Neural progenitor cell (in vitro differentiated cells): Measurements from ENCODE around the gene SFMBT2. TPM values are rescaled to one million over a fixed set of nuclear protein-coding genes. Genes with fewer than 3 reads are reported as not detected.

Experiments
- DNase-seq: peaks from one replicate; pipeline ENCODE4 v3.0.0-alpha.2; 2016; ENCODE audit warnings: low spot score
- H2AFZ ChIP-seq: fragments of 200-600 bp; sonication (generic); replicated peaks from 2 replicates; pipeline ENCODE4 v1.6.1; 2016; ENCODE audit warnings: antibody characterized with exemption
- H3F3A ChIP-seq: fragments of 200-600 bp; sonication (generic); 2 replicates; pipeline ENCODE4 v1.6.1; 2016; ENCODE audit warnings: antibody characterized with exemption, low read depth
- H3K27ac ChIP-seq: fragments of 200-600 bp; sonication (generic); 2 replicates; pipeline ENCODE4 v1.5.1; 2016; ENCODE audit warnings: mild to moderate bottlenecking
- H3K27me3 ChIP-seq: fragments of 200-600 bp; sonication (generic); 2 replicates; pipeline ENCODE4 v1.6.1; 2016; ENCODE audit warnings: mild to moderate bottlenecking, moderate library complexity
- H3K36me3 ChIP-seq: fragments of 200-600 bp; sonication (generic); 2 replicates; pipeline ENCODE4 v1.5.1; 2016
- H3K4me1 ChIP-seq: fragments of 200-600 bp; sonication (generic); 2 replicates; pipeline ENCODE4 v1.6.1; 2016; ENCODE audit warnings: mixed run types
- H3K4me2 ChIP-seq: fragments of 200-600 bp; sonication (generic); 2 replicates; pipeline ENCODE4 v1.6.1; 2016
- H3K4me3 ChIP-seq: fragments of 200-600 bp; sonication (generic); 2 replicates; pipeline ENCODE4 v1.5.1; 2016
- H3K79me2 ChIP-seq: fragments of 200-600 bp; sonication (generic); 2 replicates; pipeline ENCODE4 v1.6.1; 2016; ENCODE audit warnings: low read depth
- H3K9ac ChIP-seq: fragments of 200-600 bp; sonication (generic); 2 replicates; pipeline ENCODE4 v1.6.1; 2016
- H3K9me3 ChIP-seq: fragments of 200-600 bp; sonication (generic); 2 replicates; pipeline ENCODE4 v1.5.1; 2016; ENCODE audit warnings: low read depth
- H4K20me1 ChIP-seq: fragments of 200-600 bp; sonication (generic); 2 replicates; pipeline ENCODE4 v1.6.1; 2016; ENCODE audit warnings: low read depth
- H3K27ac Mint-ChIP-seq: 3 replicates; pipeline ENCODE4 v1.8.0; 2021; ENCODE audit warnings: mixed read lengths
- H3K27me3 Mint-ChIP-seq: 2 replicates; pipeline ENCODE4 v1.8.0; 2022; ENCODE audit warnings: low read depth, mild to moderate bottlenecking, inconsistent platforms, moderate library complexity, mixed read lengths; ENCODE audit not compliant: insufficient read depth
- H3K36me3 Mint-ChIP-seq: 3 replicates; pipeline ENCODE4 v1.8.0; 2021; ENCODE audit warnings: mixed read lengths
- H3K4me1 Mint-ChIP-seq: 3 replicates; pipeline ENCODE4 v1.8.0; 2021; ENCODE audit warnings: mixed read lengths
- H3K4me3 Mint-ChIP-seq: 3 replicates; pipeline ENCODE4 v1.8.0; 2021; ENCODE audit warnings: mild to moderate bottlenecking, moderate library complexity, mixed read lengths
- H3K9me3 Mint-ChIP-seq: 3 replicates; pipeline ENCODE4 v1.8.0; 2020; ENCODE audit warnings: mixed read lengths
- EZH2 ChIP-seq: fragments of 200-600 bp; sonication (generic); IDR thresholded peaks from 2 replicates; pipeline ENCODE4 v1.6.1; 2017; ENCODE audit warnings: antibody characterized with exemption, mild to moderate bottlenecking, moderate library complexity
- EZH2phosphoT487 ChIP-seq: fragments of 200-600 bp; sonication (generic); IDR thresholded peaks from 2 replicates; pipeline ENCODE4 v1.6.1; 2017; ENCODE audit warnings: antibody characterized with exemption
- total RNA-seq: library from RNA; depleted of rRNA; stranded (reverse); fragments of >200 nt; gene quantifications from 2 replicates; pipeline ENCODE4 v1.2.3, GENCODE V29; 2015; ENCODE audit warnings: low replicate concordance
- TF ChIP-seq, protein P1 (sequence below): fragments of 200-600 bp; sonication (generic); IDR thresholded peaks from 2 replicates; pipeline ENCODE4 v1.5.1; 2017; ENCODE audit warnings: antibody characterized with exemption, mild to moderate bottlenecking

The SFMBT2 gene
- total RNA-seq, 1 donor from 2014 or later, result 1.8 TPM

DNA sequence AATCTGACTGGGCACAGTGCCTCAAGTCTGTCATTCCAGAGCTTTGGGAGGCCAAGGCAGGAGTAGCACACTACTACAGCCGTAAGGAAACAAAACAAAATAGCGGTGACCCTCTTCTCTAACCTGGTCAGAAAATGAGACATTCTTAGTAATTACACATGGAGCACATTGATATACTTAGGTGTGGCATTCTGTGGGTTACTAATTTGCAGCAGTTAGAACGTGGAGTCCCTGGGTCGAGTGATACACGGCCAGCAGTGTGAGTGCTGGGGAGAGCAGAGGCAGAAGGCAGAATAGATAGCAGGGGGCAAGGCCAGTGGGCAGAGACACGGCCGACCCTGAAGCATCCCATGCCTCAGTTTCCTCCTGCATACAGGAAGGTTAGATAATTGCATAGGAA lies 28.9 kb upstream of the SFMBT2 start:
- no peak overlapping the region for H3K4me3 Mint-ChIP-seq
- Histone ChIP-seq H4K20me1 (no peaks in the 10 kb centered on the region), H3K79me2 (no peaks in the 10 kb centered on the region), H3K9me3 (no peaks in the 10 kb centered on the region), H3K4me1 (peaks cover 4% of the 10 kb centered on the region), H2AFZ (no peak overlapping the region), H3K27ac (no peak overlapping the region), H3K4me3 (no peak overlapping the region), H3F3A (no peaks in the 10 kb centered on the region), H3K36me3 (no peaks in the 10 kb centered on the region), H3K9ac (no peak overlapping the region), H3K4me2 (no peak overlapping the region), H3K27me3 (no peaks in the 10 kb centered on the region)
- DNase-seq, result no peak
- H3K27ac Mint-ChIP-seq, result no peak overlapping the region
- TF ChIP-seq EZH2, result no peak
- no peak for TF ChIP-seq EZH2phosphoT487
- TF ChIP-seq, protein P1, sequence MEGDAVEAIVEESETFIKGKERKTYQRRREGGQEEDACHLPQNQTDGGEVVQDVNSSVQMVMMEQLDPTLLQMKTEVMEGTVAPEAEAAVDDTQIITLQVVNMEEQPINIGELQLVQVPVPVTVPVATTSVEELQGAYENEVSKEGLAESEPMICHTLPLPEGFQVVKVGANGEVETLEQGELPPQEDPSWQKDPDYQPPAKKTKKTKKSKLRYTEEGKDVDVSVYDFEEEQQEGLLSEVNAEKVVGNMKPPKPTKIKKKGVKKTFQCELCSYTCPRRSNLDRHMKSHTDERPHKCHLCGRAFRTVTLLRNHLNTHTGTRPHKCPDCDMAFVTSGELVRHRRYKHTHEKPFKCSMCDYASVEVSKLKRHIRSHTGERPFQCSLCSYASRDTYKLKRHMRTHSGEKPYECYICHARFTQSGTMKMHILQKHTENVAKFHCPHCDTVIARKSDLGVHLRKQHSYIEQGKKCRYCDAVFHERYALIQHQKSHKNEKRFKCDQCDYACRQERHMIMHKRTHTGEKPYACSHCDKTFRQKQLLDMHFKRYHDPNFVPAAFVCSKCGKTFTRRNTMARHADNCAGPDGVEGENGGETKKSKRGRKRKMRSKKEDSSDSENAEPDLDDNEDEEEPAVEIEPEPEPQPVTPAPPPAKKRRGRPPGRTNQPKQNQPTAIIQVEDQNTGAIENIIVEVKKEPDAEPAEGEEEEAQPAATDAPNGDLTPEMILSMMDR, result no peak
- peaks cover 2% of the 10 kb centered on the region for H3K9me3 Mint-ChIP-seq
- peaks cover 14% of the 10 kb centered on the region for H3K4me1 Mint-ChIP-seq
- no peaks in the 10 kb centered on the region for H3K36me3 Mint-ChIP-seq
- peaks cover 2% of the 10 kb centered on the region for H3K27me3 Mint-ChIP-seq

DNA sequence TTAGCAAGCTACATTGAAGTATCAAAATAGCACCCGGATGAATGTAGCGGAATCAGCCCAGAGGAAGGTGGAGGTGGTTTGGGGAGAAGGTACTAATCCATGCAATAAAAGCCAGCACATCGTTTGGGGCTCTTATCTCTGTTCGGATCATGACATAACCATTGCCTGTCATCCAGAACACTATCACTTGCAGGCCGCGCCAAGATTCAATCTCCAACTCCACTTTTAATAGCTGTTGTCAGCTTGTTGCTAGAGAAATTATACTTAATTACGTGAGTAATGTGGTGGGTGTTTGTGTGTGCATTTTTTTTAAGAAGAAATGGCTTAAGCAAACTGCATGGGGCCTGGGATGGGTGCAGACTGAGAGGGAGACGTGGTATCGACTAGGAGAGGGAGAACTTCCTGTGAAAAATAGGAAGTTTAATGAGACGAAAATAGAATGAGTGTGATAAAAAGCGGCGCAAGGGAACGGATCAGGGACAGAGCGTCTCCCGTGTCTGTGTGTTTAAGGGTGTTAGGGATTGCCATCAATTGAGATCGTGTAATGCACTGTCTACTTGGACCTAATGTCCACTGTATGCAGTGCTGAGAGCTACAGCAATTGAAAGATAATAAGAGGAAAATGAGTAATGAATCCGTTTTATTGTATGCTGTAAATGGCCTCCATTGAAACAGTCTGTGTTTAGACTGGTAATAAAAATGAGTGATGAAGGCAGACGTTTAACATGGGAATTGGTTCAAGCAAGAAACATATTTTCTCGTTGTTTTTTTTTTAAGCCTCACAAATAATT lies 27.6 kb upstream of the SFMBT2 start:
- Histone ChIP-seq H3K4me2 (no peak overlapping the region), H3K9me3 (no peaks in the 10 kb centered on the region), H3K27ac (no peak overlapping the region), H2AFZ (no peak overlapping the region), H3K27me3 (no peaks in the 10 kb centered on the region), H4K20me1 (no peaks in the 10 kb centered on the region), H3K4me3 (no peak overlapping the region), H3K9ac (no peak overlapping the region), H3K79me2 (no peaks in the 10 kb centered on the region), H3F3A (no peaks in the 10 kb centered on the region), H3K36me3 (no peaks in the 10 kb centered on the region), H3K4me1 (peaks cover 4% of the 10 kb centered on the region)
- H3K9me3 Mint-ChIP-seq, result peaks cover 2% of the 10 kb centered on the region
- peaks cover 2% of the 10 kb centered on the region for H3K27me3 Mint-ChIP-seq
- peaks cover 16% of the 10 kb centered on the region for H3K4me1 Mint-ChIP-seq
- no peak for TF ChIP-seq EZH2
- TF ChIP-seq EZH2phosphoT487, result no peak
- TF ChIP-seq, protein P1, result no peak
- H3K27ac Mint-ChIP-seq, result no peak overlapping the region
- no peak overlapping the region for H3K4me3 Mint-ChIP-seq
- H3K36me3 Mint-ChIP-seq, result no peaks in the 10 kb centered on the region
- DNase-seq, result no peak

DNA sequence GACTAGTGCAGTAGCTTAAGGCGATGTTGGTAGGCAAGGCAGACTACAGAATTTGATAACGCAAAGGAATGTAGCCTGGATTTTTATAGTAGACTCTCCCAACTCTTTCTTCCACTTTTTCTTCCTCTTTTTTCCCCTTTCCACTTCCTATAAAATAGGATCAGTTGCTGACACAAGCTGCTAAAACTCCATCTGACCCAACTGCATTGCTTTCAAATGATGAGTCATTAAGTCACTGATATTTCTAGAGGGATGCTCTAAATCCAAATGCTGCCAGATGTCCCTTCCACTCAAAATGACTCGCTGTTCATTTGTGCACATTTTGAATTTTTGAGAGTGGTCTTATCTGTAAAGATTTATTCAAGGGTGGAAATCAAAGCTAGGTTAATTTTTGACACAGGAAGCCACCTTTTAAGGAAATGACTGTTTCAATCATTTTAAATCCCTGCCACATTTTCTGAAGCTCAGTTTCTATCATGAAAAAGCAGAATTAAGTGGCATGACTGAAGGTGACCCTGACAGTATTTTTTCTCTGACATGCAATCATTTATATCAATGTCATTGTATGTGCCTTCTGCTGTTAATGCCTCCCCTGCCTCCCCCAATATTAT lies 25.8 kb upstream of the SFMBT2 start:
- Histone ChIP-seq H3K9me3 (no peaks in the 10 kb centered on the region), H4K20me1 (no peaks in the 10 kb centered on the region), H3K4me2 (no peak overlapping the region), H3K27me3 (no peaks in the 10 kb centered on the region), H2AFZ (no peak overlapping the region), H3K4me1 (peaks cover 9% of the 10 kb centered on the region), H3K79me2 (no peaks in the 10 kb centered on the region), H3K9ac (no peak overlapping the region), H3K36me3 (no peaks in the 10 kb centered on the region), H3K4me3 (no peak overlapping the region), H3F3A (no peaks in the 10 kb centered on the region), H3K27ac (no peak overlapping the region)
- Mint-ChIP-seq H3K9me3 (peaks cover 5% of the 10 kb centered on the region), H3K27me3 (peaks cover 2% of the 10 kb centered on the region), H3K27ac (no peak overlapping the region), H3K36me3 (no peaks in the 10 kb centered on the region), H3K4me1 (peaks cover 28% of the 10 kb centered on the region), H3K4me3 (no peak overlapping the region)
- TF ChIP-seq, protein P1, result no peak
- no peak for TF ChIP-seq EZH2phosphoT487
- TF ChIP-seq EZH2, result no peak
- DNase-seq, result no peak
